Activated CD8-positive, alpha-beta memory T cell treated with anti-CD3 and anti-CD28 coated beads, Interleukin-2, amount 50 U/mL, for 48 hours (primary cell): ENCODE results near the gene PRKRA.
"Not testable (repeated sequence)": the region's sequence is repeated elsewhere in the genome, so short reads cannot be mapped to it uniquely, and the experiment has no call there.

Experiments used
- DNase-seq: peaks from one replicate; pipeline ENCODE4 v3.0.0-alpha.2; 2020

The PRKRA gene

DNA sequence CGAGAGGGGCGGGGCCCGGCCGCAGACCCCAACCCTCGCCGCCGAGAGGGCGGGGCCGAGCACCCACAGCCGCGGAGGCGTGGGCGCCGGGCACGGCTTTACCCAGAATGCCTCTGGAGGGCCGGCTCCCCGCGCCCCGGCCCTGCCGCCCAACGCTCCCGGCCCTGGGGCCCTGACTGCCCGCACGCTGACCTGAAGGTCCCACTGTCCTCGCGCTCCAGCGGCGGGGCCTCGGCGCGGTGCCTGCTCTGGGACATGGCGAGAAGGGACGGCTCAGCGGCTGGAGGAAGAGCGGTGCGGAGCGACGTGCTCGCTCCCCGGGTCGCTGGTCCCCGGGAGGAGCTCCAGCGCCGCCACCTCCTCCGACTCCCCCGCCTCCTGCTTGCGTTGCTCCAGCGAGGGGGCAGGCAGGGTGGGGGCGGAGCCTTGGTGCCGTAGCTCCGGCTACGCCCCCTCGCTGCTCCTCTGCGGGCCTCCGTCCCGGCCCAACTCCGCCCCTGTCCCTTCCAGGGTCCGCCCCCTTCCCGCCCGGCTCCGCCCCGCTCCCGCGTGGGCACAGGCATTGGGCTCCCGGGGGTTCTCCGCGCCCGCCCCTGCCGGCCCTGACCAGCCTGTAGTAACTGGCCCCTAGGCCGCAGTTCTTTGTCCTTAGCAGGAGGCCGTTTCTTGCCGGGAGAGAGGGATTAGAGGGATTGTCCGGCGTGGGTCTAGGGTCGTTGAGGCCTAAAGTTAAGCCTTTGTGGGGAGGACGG, at the start of gene PRKRA, which contains the start of gene PJVK:
Gene PRKRA (minus strand): TSS at position 402 of the 752 bp plus-strand sequence. CDS start 145 bp downstream, at position 257.
Gene PJVK (plus strand): TSS at position 605 of the 752 bp plus-strand sequence. CDS start 2,032 bp downstream, outside the sequence.
- peak; percentile 97 for DNase-seq

DNA sequence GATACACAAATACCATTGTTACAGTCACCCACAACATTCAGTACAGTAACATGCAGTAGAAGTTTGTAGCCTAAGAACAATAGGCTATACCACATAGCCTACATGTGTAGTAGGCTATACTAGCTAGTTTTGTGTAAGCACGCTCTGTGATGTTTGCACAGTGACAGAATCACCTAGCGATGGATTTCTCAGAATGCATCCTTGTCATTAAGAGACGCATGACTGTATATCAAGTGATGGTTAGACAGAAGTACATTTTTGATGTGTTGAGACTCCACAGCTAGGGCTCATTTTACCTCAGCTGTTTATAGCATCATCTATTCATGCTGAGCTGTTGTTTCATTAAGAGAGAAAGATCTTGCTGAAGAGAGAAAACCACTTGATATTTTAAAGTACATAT, 48.7 kb upstream of the PRKRA start:
- DNase-seq = no peak

DNA sequence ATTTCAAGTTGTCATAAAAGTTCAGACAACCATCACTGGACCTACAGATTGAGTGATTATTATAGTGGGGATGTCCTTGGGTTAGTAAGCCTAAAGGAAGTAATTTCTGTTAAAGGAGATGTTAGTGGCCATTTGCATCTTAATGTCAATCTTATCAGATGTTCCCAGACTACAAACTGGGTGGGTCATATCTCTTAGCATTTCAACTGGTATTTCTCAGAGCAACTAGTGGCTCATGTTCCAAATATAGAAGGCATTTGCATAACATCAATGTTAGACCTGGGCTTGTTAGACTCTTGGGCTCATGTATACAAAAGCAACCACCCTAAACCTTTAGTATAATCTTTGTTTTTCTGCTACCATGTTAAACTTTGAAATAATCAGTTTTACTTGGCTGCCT, 47.2 kb upstream of the PRKRA start:
- no peak for DNase-seq

DNA sequence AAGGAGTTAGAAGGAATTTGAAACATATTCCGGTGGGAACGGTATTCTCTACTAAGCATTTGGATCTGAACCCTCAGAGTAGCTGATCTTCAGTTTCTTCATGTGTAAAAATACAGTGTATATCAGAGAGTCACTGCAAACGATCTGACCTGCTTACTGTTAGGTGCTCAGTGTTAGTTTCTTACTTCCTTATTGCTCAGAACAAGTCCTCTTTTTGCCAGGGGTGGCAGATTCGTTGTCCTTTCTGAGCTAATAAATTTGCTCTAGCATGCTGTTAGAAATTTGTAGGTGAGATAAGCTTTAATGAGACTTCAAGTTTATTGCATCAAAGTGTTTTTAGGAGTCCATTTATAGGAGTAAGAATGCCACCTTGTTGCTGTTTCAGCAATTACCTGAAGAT, 45.1 kb upstream of the PRKRA start:
- no peak for DNase-seq

DNA sequence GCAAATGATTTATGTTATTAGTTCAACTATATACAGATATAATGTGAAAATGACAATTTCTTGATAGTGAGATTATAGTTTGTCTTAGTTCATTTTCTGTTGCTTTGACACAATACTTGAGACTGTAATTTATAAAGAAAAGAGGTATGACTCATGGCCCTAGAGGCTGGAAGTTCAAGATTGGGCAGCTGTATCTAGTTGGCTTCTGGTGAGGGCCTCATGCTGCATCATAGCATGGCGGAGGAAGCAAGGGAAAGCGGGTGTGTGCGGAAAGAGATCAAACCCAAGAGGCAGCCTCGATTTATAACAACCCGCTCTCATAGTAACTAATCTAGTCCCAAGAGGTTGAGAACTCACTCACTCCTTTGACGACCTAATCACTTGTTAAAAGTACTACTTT, 40.6 kb upstream of the PRKRA start:
- DNase-seq = no peak

DNA sequence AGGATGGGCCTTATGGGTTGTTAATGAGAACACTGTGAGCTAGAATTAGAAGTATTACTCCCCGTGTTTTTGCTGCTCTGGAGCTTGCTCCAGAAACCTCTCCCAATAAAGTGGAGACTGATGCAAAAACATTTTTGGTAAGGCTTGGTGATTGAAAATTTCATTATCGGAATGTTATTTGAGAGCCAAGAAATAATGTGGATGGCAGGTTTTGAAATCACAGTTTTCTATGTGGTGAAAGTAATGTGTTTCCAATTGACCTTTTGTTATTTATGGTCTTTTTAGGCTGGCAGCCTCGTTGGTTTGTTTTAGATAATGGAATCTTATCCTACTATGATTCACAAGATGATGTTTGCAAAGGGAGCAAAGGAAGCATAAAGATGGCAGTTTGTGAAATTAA, 34.4 kb upstream of the PRKRA start:
- DNase-seq = no peak

DNA sequence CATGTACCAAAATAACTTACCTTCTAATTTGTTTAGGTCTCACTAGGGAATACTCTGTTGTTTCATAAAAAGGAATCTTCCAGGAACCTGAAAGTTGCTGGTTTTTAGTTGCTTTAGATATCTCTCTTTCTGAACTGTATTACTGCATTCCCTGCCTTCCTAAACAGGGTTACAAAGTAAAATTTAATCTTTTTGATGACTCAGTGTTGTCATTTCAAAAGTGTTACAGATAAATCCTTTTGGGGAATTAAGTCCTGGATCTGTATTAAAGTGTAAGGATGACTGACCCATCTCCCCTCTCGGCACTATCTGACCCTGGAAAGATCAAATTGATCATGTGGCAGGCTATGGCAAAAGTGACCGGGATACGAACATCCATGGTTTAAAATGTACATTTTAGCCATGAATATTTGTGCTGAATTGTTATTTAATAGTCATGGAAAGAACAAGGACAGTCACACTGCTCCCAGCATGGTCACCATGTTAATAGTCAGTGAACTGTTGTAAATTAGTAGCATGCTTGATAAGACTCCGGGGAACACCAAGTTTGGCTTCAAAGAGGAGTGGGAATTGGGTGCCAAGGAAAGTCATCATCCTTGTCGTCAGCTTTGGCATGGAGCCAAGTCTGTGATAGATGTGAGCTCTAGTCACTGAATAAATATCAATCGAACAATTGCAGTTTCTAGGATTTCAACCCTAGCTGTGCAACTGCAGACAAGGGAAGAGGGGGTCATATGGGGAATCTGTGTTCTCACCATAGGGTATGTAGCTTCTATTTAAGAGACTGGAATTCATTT, 33.5 kb upstream of the PRKRA start:
- DNase-seq = no peak

DNA sequence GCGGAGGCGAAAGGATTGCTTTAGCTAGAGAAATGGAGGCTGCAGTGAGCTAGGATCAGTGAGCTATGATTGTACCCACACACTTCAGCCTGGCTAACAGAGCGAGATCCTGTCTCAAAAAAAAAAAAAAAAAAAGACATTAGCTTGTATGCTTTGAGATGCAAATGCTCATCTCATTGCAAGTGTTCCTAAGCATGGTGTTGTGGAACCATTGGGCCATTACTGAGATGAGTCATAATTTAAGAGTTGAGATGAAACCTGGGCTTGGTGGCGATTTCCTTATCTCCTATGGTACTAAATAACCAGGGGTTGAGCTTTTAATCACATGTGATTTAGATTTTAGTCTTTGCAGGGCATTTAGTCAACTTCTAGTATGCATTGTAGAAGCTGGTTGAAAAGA, 31.5 kb upstream of the PRKRA start:
- DNase-seq = no peak

DNA sequence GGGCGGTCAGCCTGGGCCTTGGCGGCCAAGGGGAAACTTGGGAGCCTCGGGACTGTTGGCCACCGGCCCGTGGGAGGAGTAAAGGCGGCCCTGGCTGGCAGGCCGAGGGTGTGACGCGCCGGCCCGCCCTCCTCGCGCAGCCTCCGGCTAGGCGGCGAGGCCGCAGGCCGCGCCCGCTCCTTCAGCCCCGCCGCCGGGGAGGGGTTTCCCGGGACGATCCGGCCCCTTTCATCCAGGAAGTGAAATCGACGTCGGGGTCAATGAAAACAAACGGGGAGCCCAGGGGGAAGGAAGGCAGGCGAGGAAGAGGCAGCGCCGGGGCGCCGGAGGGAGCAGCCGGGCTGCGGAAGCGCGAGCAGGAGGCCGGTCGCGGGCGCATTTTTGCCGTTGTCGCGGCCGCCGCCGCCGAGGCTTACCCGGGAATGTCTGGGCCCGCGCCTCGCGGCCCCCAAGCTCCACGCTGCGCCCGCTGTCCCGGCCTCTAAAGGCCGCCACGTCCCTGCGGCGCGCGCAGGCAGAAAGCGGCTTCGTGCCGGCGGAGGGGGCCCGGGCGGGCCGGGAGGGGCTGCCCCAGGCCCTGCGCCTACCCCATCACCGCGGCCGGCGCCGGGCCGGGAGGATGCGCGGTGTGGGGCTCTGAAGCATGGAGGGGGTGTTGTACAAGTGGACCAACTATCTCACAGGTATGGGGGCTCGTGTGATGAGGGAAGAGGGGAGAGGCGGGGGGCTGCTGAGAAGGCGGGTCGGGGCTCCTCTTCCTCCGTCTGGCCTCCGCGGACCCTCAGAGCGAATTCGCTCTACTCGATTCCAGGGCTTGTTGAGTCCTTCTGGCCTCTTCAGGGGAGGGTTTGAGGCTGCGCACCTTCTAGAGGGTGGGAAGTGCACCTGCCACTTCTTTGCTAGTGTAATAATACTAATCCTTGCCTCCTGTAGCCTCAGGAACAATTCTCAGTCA, 29.5 kb upstream of the PRKRA start, which contains the start of gene PLEKHA3:
Gene PLEKHA3 (plus strand): TSS at position 231 of the 955 bp plus-strand sequence. CDS start 413 bp downstream, at position 644.
- DNase-seq = peak; percentile 86

DNA sequence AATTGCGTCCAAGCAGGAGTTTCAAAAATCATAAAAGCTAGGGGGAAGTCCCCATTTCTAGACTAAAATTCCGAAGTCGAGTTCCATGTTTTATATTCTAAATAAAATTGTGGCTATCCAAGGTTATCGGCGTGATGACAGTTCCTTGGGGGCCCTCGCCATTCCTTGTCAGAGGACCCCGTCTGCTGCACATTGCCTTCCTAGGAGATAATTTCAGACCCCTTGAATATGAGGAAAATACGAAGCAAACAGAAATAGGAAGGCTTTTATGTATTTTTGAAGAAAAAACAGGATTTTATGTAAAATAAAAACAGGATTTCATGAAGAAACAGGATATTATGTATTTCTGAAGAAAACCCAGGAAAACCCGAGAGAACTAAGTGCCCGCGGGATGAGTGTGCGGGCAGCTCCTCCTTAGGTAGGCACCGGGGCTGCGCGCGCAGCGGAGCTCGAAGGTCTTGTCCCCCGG, 28.8 kb upstream of the PRKRA start:
- no peak for DNase-seq

DNA sequence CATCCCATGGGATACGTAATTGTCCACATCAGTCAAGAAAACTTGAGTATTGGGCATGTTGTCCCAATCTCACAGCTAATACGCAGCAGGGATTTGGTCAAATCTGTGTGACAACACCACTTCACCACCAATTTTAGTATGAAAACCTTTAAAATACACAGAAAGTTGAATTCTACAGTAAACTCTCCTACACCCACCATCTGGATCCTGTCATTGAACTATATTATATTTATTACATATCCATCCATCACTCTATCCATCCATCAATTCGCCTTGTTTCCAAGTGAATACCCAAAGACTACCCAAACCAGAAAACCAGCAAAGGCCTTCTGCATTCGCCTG, 28.3 kb upstream of the PRKRA start:
- DNase-seq = no peak

DNA sequence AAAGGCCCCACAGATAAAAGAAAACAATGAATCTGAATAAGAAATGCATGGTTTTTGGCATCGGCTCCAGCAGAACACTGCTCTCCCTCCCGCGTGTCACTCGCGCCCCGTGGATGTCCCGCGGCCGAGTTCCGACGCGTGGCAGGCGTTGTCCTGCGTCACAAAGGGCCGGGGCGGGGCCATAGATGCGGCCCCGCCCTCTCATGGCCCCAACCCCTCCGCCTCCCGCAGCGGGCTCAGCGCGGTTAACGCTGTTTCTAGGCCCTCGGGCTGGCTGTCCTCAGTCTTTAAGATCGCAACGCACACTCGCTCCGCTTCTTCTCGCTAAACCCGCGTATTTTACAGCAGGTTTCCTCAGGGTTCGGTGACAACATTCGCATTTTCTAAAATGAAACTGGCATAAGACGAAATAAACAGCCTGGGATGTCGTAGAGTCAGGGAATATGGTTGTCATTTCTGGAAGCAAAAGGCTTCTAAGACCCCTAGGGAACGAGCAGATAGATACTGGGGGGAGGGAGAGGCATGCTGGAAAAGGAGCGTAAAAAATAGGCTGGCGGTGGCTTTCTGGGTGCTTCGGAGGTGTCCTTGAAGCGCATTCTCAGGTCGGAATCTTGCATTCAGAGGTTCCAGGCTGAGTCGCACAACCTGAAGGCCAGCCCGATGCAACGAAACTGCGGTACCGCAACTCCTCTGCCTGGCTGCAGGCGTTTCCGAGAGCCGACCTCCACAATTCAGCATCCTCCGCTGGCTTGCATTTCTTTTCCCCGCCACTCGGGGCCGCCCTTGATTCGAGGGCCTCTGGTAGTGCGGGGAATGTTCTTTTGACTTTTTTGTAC, 27.7 kb upstream of the PRKRA start, which contains the start of gene FKBP7:
Gene FKBP7 (minus strand): TSS at position 162 of the 836 bp plus-strand sequence. CDS start 101 bp downstream, at position 61.
- peak; percentile 87 for DNase-seq

DNA sequence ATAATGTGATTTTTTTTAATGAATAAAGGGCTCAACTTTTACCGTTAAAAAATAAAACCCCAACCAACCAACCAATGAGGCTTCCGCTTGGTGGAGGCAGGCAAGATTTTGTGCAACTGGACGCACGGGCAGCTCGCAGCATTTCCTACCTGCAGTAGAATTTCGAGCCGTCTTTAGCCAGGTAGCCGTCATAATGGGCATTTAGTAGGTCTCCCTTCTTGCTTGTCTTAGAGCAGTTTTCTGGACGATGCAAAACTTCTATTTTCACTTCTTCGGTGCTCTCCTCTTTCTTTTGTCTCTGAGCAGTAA, 27.1 kb upstream of the PRKRA start:
- DNase-seq = no peak

DNA sequence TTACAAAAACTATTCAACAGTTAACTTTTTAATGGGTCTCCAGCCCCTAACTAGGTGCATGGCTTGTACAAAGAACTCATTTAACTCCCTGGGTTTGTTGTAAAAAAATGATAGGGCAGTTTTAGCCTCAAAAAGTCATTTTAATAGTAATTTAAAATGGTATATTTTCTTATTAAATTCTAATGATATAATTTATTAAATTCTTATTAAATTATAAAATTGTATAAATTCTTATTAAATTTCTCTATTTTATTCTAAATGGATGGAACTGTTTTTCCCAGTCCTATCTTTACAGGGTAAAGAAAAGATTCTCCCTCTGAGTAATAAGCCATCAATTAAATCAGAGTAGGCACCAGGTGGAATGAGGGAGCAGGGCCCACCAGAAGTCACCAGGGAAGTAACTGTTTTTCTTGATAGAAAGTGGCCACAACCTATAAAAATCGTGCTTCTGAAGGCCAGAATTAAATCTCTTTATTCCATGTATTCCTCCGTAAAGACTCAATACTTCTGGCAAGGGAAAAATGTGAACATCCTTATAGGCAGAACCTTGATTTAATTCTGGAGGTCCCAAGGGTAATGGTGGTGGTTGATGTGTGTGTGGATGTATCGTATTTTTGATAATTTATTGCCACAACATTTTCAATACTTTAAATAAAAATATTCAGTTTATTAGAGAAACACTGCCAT, 26.6 kb upstream of the PRKRA start:
- DNase-seq = no peak

DNA sequence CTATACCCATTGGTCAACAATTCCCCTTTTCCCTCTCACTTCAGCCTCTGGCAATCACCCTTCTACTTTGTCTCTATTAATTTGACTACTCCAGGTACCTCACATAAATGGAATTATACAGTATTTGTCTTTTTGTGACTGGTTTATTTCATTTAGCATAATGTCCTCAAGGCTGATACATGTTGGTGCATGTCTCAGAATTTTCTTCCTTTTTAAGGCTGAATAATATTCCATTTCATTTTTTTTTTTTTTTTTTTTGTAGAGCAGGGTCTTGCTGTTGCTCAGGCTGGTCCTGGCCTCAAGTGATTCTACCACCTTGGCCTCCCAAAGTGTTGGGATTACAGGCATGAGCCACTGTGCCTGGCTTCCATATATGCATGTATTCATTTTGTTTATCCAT, 25.5 kb upstream of the PRKRA start:
- no peak for DNase-seq

DNA sequence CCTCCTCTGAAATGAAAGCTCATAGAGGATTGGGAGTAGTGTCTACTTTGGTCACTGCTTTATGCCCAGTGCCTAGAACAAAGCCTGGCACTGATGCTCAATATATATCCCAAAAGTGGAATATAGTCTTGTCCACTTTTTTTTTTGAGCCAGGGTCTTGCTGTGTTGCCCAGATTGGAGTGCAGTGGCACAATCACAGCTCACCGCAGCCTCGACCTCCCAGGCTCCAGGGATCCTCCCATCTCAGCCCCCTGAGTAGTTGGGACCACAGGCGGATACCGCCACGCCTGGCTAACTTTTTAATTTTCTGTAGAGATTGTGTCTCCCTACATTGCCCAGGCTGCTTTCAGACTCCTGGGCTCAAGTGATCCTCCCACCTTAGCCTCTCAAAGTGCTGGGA, 23.6 kb upstream of the PRKRA start:
- DNase-seq = no peak

DNA sequence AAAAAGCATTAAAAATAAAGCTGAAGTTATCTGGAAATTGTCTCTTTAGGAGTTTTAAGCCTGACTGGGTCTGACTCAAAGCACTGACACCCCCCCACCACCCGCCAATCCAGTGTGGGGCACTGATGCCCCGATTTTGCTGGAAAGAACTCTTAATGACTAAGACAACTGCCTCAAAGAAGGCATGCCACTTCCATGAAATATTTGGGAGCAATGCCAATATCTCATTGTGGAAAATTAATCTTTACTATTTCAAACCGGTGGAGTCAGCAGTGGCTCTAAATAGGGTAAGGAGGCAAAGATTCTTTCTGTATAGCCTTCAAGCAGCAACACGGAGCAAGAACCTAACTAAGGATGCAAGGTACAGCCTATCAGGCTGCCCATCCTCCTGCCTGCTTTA, 23.0 kb upstream of the PRKRA start:
- no peak for DNase-seq

DNA sequence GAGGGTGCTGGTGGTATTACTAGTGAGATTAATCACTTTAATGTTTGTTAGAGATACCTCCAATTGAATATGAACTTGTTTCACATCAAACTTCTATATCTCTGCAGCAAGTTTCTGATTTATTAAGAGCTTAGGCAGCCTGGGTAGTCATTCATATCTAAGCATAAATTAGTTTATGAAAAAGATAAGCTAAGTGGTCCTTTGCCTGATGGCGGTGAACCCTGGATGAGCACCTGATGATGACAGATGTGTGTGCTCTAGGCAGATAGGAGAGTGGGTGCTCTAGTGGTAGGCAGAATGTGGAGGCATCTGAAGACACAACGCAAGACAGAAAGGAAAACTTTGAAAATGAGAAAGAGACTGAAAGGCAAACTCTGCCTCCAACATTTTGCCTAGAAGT, 22.4 kb upstream of the PRKRA start:
- DNase-seq = no peak

DNA sequence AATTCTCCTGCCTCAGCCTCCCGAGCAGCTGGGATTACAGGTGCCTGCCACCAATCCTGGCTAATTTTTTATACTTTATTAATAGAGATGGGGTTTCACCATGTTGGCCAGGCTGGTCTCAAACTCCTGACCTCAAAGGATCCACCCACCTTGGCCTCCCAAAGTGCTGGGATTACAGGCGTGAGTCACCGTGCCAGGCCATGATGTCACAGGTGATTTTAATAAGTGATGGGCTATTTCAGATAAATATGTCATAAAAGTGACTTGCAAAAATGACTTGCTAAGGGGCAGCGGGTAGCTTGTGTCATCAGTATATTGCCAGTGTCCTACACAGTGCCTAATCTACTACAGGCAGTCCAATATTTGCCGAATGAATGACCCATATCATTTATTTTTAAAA, 20.3 kb upstream of the PRKRA start:
- not testable (repeated sequence) for DNase-seq

DNA sequence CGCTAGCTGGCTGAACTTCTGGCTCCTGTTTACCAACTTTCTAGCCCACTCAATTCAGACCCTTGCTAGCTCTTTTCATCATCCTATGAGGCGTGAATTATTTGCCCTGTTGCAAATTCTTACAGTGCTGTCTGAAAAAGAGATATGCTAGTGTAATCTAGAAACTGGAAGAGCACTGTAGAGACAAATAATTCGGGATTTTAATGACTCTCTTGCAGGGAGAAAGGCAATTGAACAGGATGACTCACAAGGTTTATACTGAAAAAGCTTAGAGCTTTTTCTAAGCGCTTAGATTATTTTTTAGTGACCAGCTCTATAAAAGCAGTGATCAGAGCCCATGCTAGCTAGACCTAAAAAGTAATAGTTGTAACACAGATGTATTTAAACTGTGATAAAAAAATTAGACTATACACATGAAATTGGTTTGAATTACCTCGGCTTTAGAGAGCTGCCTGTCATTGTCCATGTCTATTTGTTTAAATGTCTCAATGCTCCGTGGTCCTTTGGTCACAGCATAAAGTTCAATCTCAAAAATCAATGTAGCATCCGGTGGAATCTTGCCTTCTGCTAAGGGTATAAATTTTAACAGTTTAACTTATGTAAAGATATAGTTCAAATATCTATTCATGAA, 18.4 kb upstream of the PRKRA start:
- no peak for DNase-seq

DNA sequence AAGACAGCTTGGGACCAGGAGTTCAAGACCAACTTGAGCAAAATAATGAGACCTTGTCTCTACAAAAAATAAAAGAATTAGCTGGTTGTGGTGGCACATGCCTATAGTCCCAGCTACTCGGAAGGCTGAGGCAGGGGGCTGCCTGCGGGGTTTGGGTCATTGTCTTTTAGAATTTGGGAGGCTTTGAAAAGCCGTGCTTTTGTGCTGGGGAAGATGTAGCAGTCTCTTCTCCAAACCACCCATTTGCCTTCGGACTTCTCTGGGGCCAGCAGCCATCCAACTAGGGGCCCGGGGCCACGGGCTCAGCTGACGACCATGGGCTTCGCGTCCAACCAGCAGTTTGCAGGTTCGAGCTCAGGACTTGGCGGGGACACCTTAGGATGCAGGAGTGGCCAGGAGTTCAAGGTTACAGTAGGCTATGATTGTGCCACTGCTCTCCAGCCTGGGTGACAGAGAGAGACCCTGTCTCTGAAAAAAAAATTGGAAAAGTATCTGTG, 6.5 kb upstream of the PRKRA start:
- DNase-seq = no peak
